ENCODE results near the gene RETSAT. TPM values are rescaled to one million over a fixed set of nuclear protein-coding genes. Genes with fewer than 3 reads are reported as not detected.

RETSAT gene
- total RNA-seq, 1 donor from 2014 or later = 17.1 TPM

DNA sequence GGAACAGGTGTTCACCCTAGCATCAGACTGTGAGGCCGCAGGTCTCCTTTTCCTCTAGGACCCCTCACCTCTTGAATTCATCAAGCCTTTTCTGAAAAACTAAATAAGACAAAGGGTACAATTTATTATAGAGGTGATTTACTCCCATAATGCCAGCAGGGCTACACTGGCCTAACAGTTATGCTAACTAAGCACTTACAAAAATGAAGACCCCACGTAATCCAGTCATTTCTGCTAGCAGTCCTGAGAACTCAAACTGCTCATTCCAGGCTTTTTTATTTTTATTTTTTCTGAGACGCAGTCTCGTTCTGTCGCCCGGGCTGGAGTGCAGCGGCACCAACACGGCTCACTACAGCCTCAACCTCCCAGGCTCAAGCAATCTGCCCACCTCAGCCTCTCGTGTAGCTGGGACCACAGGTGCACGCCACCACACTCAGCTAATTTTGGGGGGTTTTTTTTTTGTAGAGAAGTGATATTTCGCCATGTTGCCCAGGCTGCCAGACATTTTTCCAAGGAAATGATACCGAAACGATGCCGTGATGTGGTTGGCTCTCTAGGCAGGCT is 41.7 kb upstream of the RETSAT start:
- H3K27ac Mint-ChIP-seq = no peak overlapping the region
- H3K4me1 Mint-ChIP-seq = peaks cover 30% of the 10 kb centered on the region
- peaks cover 78% of the 10 kb centered on the region for H3K36me3 Mint-ChIP-seq (ENCODE audit: low read depth)
- H3K27me3 Mint-ChIP-seq = no peaks in the 10 kb centered on the region
- ChIA-PET POLR2A (no interaction called here), CTCF (no interaction called here)
- H3K4me3 Mint-ChIP-seq = no peak overlapping the region
- no peaks in the 10 kb centered on the region for H3K9me3 Mint-ChIP-seq
- intact Hi-C loops (cut with micrococcal nuclease) = no loop called here
- no peak for DNase-seq
- no peak for ATAC-seq (ENCODE audit: low read depth)
- no peak for TF ChIP-seq CTCF (IDR thresholded peaks at IDR 0.05)

DNA sequence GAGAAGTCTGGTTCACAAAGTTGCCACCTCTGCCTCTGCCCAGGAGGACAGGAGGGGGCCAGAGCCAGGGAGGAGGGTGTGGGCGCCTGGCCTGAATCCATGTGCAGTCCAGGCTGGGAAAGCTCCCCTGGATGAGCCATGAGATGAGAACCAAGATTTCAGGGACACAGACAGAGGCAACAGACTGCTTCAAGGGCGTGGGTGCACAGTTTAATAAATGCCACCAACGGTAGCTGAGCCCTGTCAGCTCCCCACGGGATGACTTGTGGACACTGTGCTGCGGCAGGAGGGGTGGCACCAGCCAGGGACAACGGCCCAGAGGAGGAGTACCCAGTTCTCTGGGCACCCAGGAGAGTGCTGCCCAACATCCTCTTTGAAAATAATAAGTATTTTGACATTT is 40.6 kb upstream of the RETSAT start:
- no peak for TF ChIP-seq CTCF (IDR thresholded peaks at IDR 0.05)
- ChIA-PET POLR2A (interaction anchor here (1.0 to 1.1 kb wide), 3 partner anchors 14 to 40 kb away, joined by 3 read pairs; partner anchors contain the start of genes ELMOD3, RETSAT and SH2D6), CTCF (interaction anchor here (7.9 kb wide), 1 partner anchor 156 kb away, joined by 105 read pairs; no protein-coding TSS in a partner anchor)
- intact Hi-C loops (cut with micrococcal nuclease) = no loop called here
- Mint-ChIP-seq H3K27me3 (no peaks in the 10 kb centered on the region), H3K4me3 (no peak overlapping the region), H3K4me1 (peaks cover 30% of the 10 kb centered on the region), H3K9me3 (no peaks in the 10 kb centered on the region), H3K36me3 (ENCODE audit: low read depth) (peaks cover 76% of the 10 kb centered on the region), H3K27ac (no peak overlapping the region)
- DNase-seq = no peak
- no peak for ATAC-seq (ENCODE audit: low read depth)

DNA sequence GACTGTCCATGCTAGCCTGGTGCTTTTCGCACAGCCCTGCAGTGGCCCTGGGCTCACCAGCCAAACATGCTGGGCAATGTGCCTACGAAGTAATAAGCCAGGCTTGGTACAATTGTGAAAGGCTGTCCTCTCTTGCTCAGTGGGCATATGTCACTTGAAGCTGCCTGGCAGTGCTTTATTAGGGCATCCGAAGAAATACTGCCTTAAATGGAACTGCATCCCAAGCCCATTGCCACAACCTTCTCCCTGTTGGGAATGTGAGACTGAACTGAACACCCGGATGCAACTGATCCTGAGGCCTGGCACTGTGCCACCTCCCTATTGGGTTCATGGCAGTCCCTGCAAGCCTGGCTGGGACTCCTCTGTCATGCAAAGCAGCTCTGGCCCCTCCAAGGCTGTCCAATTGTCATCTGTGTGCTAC is 39.9 kb upstream of the RETSAT start:
- Mint-ChIP-seq H3K4me3 (no peak overlapping the region), H3K36me3 (ENCODE audit: low read depth) (peaks cover 77% of the 10 kb centered on the region), H3K9me3 (no peaks in the 10 kb centered on the region), H3K4me1 (peaks cover 30% of the 10 kb centered on the region), H3K27ac (peak overlapping the region; percentile 25), H3K27me3 (no peaks in the 10 kb centered on the region)
- DNase-seq (no peak), ATAC-seq (ENCODE audit: low read depth) (no peak)
- TF ChIP-seq CTCF (IDR thresholded peaks at IDR 0.05) = no peak
- intact Hi-C loops (cut with micrococcal nuclease) = no loop called here
- ChIA-PET CTCF (interaction anchor here (7.9 kb wide), 1 partner anchor 157 kb away, joined by 105 read pairs; no protein-coding TSS in a partner anchor), POLR2A (interaction anchor here (1.0 to 1.1 kb wide), 3 partner anchors 14 to 39 kb away, joined by 3 read pairs; partner anchors contain the start of genes ELMOD3, RETSAT and SH2D6)

GRCh38 chr2:85393836-85394235 is 39.5 kb upstream of the RETSAT start:
- intact Hi-C loops (cut with micrococcal nuclease) = no loop called here
- ATAC-seq (ENCODE audit: low read depth) (no peak), DNase-seq (no peak)
- peak overlapping the region; percentile 81 for H3K27ac Mint-ChIP-seq
- TF ChIP-seq CTCF (IDR thresholded peaks at IDR 0.05) = no peak
- no peaks in the 10 kb centered on the region for H3K9me3 Mint-ChIP-seq
- peaks cover 30% of the 10 kb centered on the region for H3K4me1 Mint-ChIP-seq
- no peaks in the 10 kb centered on the region for H3K27me3 Mint-ChIP-seq
- peaks cover 77% of the 10 kb centered on the region for H3K36me3 Mint-ChIP-seq (ENCODE audit: low read depth)
- no peak overlapping the region for H3K4me3 Mint-ChIP-seq
- ChIA-PET POLR2A (interaction anchor here (1.0 to 4.3 kb wide), 3 partner anchors 14 to 25 kb away, joined by 3 to 47 read pairs (median 3); partner anchors contain the start of gene SH2D6), CTCF (interaction anchor here (0.6 to 7.9 kb wide), 3 partner anchors 20 to 167 kb away, joined by 4 to 105 read pairs (median 9); no protein-coding TSS in a partner anchor)

DNA sequence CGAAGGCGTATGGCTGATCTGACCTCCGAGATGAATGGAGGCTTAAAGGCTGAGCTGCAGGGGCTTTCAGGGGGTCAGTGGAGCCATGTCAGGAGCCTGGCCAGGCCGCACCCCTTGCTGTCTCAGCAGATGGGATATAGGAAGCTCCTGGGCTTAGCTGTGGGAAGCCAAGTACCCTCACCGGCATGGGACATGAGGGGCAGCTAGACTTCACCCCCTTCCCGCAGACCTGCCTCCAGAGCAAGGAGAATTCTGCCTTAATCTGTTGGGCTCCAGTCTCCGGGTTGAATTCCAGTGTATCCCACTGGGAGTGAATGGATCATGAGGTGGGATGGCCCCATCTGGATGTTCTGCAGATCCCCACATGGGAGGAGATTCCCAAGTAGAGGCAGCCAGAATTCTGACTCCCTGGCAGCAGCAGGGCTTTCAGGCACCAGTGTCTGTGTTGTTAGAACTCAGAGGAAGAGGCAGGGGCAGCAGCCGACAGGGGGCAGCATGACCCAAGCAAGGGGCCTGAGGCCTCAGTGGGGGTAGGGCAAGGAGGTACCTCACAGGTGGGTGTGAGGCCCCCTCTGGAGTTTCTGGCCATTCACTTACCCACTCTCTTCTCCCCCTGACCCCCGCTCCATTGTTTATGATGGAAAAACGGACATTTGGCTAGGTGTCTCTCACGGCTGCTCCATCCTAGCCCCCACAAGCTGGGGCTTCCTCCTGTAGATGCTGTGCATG is 36.8 kb upstream of the RETSAT start:
- peak; percentile 69 for DNase-seq
- Mint-ChIP-seq H3K27ac (peak overlapping the region; percentile 81), H3K27me3 (no peaks in the 10 kb centered on the region), H3K4me1 (peaks cover 30% of the 10 kb centered on the region), H3K36me3 (ENCODE audit: low read depth) (peaks cover 68% of the 10 kb centered on the region), H3K9me3 (no peaks in the 10 kb centered on the region), H3K4me3 (no peak overlapping the region)
- ATAC-seq (ENCODE audit: low read depth) = peak; percentile 22
- ChIA-PET POLR2A (interaction anchor here (0.7 to 4.3 kb wide), 14 partner anchors 17 to 212 kb away, joined by 3 to 47 read pairs (median 7); partner anchors contain the start of genes ELMOD3, MAT2A, RETSAT and SH2D6), CTCF (interaction anchor here (0.8 to 7.9 kb wide), 8 partner anchors 14 to 165 kb away, joined by 3 to 105 read pairs (median 8); partner anchors contain the start of genes MAT2A and SH2D6)
- TF ChIP-seq CTCF (IDR thresholded peaks at IDR 0.05) = no peak
- intact Hi-C loops (cut with micrococcal nuclease) = loop anchor here (1.0 kb wide), 2 partner anchors 29 to 161 kb away; no protein-coding TSS in a partner anchor

All from activated B cell treated with CpG ODN at 0.5 μM for 24 hours (primary cell).